A549 (cell line): Measurements from ENCODE around the gene PNLIPRP1.

Experiments
- CHD2 ChIP-seq: fragments of 150-350 bp; IDR thresholded peaks from 2 replicates; pipeline ENCODE4 v1.6.1; 2014; ENCODE audit warnings: low read length; ENCODE audit not compliant: partially characterized antibody
- CTCF ChIP-seq: fragments of >200 bp; sonication (Bioruptor Twin); formaldehyde crosslinking; IDR thresholded peaks from 3 replicates; pipeline ENCODE4 v1.5.1; 2016
- POLR2A ChIP-seq: IDR thresholded peaks from 2 replicates; pipeline ENCODE4 v1.6.1; 2012; ENCODE audit warnings: mild to moderate bottlenecking, low read length

GRCh38 chr10:116594525-116595035 lies 3.8 kb downstream of the PNLIPRP1 start:
- TF ChIP-seq CTCF = no peak
- no peak for TF ChIP-seq POLR2A
- no peak for TF ChIP-seq CHD2
